RWPE1 (cell line): Measurements from ENCODE around the gene OIT3.

Experiments used
- CTCF ChIA-PET: fragments of 350-600 bp; sonication (Branson Sonifier 250); formaldehyde crosslinking; extraction: SDS; loops from one replicate; lab custom pipeline; 2021; lab: Yijun Ruan, JAX
- POLR2A ChIA-PET: fragments of 400-600 bp; formaldehyde crosslinking; extraction: SDS; loops from one replicate; lab custom pipeline; 2020; ENCODE audit warnings: antibody characterized with exemption; ENCODE audit not compliant: low non-redundant PET; lab: Yijun Ruan, JAX
- DNase-seq: peaks from one replicate; pipeline ENCODE4 v3.0.0; 2012; ENCODE audit warnings: low spot score
- H3K27ac ChIP-seq: fragments of 450-650 bp; 2 replicates; pipeline ENCODE4 v1.5.1; 2017
- TF ChIP-seq, protein P1 (sequence below): fragments of 450-650 bp; conservative IDR thresholded peaks from 2 replicates; pipeline ENCODE4 v1.5.1; 2017; ENCODE audit warnings: low read depth, mild to moderate bottlenecking

The OIT3 gene

DNA sequence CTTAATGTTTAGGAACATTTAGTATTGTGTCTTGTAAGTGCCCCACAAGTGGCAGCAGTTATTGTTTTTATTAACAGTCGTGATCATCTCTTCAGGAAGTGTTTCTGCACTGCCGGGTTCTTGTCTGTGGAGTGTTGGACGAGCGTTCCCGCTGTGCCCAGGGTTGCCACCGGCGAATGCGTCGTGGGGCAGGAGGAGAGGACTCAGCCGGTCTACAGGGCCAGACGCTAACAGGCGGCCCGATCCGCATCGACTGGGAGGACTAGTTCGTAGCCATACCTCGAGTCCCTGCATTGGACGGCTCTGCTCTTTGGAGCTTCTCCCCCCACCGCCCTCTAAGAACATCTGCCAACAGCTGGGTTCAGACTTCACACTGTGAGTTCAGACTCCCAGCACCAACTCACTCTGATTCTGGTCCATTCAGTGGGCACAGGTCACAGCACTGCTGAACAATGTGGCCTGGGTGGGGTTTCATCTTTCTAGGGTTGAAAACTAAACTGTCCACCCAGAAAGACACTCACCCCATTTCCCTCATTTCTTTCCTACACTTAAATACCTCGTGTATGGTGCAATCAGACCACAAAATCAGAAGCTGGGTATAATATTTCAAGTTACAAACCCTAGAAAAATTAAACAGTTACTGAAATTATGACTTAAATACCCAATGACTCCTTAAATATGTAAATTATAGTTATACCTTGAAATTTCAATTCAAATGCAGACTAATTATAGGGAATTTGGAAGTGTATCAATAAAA is 38.9 kb downstream of the OIT3 start:
- TF ChIP-seq, protein P1, sequence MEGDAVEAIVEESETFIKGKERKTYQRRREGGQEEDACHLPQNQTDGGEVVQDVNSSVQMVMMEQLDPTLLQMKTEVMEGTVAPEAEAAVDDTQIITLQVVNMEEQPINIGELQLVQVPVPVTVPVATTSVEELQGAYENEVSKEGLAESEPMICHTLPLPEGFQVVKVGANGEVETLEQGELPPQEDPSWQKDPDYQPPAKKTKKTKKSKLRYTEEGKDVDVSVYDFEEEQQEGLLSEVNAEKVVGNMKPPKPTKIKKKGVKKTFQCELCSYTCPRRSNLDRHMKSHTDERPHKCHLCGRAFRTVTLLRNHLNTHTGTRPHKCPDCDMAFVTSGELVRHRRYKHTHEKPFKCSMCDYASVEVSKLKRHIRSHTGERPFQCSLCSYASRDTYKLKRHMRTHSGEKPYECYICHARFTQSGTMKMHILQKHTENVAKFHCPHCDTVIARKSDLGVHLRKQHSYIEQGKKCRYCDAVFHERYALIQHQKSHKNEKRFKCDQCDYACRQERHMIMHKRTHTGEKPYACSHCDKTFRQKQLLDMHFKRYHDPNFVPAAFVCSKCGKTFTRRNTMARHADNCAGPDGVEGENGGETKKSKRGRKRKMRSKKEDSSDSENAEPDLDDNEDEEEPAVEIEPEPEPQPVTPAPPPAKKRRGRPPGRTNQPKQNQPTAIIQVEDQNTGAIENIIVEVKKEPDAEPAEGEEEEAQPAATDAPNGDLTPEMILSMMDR, result no peak
- ChIA-PET CTCF (interaction anchor here (0.6 kb wide), 3 partner anchors 24 to 478 kb away, joined by 3 read pairs; no protein-coding TSS in a partner anchor), POLR2A (no interaction called here)
- H3K27ac ChIP-seq, result no peak overlapping the region
- no peak for DNase-seq

DNA sequence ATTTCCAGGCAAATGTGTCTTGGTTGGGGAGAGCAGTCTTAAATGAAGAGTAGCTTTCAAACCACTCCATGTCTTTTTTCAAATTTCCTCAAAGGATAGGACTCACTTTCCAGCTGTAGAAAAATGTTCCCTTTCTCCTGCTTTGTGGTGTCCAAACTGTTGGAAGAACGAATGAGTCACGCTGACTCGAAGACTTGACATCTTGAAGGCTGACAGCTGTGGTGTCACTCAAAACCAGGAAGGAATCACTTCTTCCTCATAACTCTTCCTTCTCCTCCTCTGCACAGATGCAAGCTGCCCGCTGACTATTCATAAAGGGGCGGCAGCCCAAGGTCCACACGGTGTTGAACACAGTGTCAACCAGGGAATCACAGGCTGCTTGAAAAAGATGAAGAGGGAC is 41.8 kb downstream of the OIT3 start:
- TF ChIP-seq, protein P1, result no peak
- CTCF ChIA-PET, result no interaction called here
- peak; percentile 25 for DNase-seq
- POLR2A ChIA-PET, result interaction anchor here (0.6 kb wide), 1 partner anchor 24 kb away, joined by 6 read pairs; no protein-coding TSS in a partner anchor
- H3K27ac ChIP-seq, result no peak overlapping the region

DNA sequence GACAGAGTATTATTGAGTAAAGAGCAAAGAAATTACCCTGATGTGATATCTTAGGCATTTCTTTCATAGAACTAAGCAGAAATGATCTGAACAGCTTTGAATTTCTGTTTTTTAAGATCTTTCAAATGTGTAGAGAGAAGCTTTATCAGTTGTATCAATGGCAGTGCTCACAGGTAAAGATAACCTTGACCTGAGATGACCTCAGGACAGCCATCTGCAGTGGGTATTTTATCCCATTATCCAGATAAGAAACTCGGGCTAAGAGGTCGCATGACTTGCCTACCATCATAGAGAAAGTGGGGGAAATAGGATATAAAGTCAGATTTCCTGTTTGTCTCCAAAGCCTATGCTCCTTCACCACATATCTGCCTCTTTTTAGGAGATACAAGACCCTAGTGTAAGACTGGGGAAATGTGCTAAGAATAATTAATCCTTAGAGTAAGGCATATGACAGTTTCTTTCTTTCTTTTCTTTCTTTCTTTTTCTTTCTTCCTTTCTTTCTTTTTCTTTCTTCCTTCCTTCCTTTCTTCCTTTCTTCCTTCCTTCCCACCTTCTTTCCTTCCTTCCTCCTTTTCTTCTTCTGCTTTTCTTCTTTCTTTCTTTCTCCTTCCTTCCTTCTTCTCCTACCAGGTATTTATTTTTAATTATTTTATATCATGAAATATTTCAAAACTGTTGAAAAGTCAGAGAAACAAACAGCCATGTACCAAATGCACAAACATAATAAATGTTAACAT is 50.1 kb downstream of the OIT3 start:
- no peak overlapping the region for H3K27ac ChIP-seq
- DNase-seq, result no peak
- POLR2A ChIA-PET, result no interaction called here
- CTCF ChIA-PET, result no interaction called here
- TF ChIP-seq, protein P1, result no peak

DNA sequence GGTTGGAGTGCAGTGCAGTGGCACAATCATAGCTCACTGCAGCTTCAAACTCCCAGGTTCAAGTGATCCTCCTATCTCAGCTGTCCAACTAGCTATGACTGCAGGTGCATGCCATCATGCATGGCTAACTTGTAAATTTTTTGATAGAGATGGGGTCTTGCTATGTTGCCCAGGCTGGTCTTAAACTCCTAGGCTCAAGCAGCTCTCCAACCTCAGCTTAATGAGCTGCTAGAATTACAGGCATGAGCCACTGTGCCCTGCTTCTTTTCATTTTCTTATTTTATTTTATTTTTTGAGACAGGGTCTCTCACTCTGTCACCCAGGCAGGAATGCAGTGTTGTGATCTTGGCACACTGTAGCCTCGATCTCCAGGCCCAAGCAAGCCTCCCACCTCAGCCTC is 53.4 kb downstream of the OIT3 start:
- H3K27ac ChIP-seq, result no peak overlapping the region
- no peak for DNase-seq
- TF ChIP-seq, protein P1, result no peak
- POLR2A ChIA-PET, result no interaction called here
- CTCF ChIA-PET, result interaction anchor here (0.5 kb wide), 1 partner anchor 453 kb away, joined by 4 read pairs; no protein-coding TSS in a partner anchor

DNA sequence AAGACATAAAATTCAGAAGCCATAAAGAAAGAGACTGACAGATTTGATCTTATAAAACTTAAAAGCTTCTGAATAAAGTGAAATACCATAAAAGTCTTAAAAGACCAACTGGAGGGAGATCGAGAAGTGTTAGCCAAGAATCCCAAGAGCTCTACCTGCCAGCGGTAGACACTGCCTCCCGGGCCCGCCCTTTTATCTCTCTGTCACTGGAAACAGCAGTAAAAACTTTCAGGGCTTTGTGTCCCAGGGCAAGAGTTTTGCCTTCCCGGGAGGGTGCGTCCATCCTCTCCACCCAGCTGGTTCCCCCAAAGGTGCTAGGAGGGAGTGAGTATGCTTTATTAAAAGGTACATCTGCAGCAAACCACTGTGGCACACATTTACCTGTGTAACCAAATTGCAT is 55.2 kb downstream of the OIT3 start:
- POLR2A ChIA-PET, result no interaction called here
- CTCF ChIA-PET, result no interaction called here

DNA sequence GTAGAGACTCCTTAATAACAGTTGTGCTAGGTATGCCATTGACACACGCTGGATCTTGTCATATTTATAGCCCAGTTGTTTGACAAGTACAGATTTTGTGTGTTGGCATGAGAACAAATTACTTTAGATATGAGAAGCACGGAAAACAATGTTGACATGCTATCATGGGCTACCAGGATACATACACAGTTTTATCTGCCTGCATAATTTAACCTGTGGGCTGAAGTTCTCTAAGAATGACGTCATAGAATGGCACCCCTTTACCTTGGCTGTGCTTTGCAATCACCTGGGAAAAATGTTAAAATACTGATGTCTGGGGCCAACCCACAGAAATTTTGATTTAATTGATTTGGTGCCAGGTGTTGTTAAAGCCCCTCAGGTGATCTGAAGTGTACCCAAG is 58.2 kb downstream of the OIT3 start:
- H3K27ac ChIP-seq, result no peak overlapping the region
- DNase-seq, result no peak
- TF ChIP-seq, protein P1, result no peak
- CTCF ChIA-PET, result no interaction called here
- POLR2A ChIA-PET, result no interaction called here

More for the DNA sequence above, 55.2 kb downstream of the OIT3 start:
- H3K27ac ChIP-seq, result no peak overlapping the region
- TF ChIP-seq, protein P1, result no peak
- no peak for DNase-seq
